HepG2 (cell line): ENCODE results near the gene PCLO.

Experiments
- KDM1A ChIP-seq: IDR thresholded peaks from 2 replicates; pipeline ENCODE4 v1.6.1; 2016; ENCODE audit warnings: missing compliant biosample characterization
- ZNF563 ChIP-seq: sonication (generic); formaldehyde crosslinking; IDR thresholded peaks from 2 replicates; pipeline ENCODE4 v1.8.0; 2022; ENCODE audit warnings: mild to moderate bottlenecking, moderate library complexity, missing genetic modification reagents
- TF ChIP-seq, protein P1 (sequence below): sonication (generic); formaldehyde crosslinking; IDR thresholded peaks from 2 replicates; pipeline ENCODE4 v1.4.0; 2020; ENCODE audit warnings: low read depth, missing genetic modification reagents

- TF ChIP-seq, protein P1, sequence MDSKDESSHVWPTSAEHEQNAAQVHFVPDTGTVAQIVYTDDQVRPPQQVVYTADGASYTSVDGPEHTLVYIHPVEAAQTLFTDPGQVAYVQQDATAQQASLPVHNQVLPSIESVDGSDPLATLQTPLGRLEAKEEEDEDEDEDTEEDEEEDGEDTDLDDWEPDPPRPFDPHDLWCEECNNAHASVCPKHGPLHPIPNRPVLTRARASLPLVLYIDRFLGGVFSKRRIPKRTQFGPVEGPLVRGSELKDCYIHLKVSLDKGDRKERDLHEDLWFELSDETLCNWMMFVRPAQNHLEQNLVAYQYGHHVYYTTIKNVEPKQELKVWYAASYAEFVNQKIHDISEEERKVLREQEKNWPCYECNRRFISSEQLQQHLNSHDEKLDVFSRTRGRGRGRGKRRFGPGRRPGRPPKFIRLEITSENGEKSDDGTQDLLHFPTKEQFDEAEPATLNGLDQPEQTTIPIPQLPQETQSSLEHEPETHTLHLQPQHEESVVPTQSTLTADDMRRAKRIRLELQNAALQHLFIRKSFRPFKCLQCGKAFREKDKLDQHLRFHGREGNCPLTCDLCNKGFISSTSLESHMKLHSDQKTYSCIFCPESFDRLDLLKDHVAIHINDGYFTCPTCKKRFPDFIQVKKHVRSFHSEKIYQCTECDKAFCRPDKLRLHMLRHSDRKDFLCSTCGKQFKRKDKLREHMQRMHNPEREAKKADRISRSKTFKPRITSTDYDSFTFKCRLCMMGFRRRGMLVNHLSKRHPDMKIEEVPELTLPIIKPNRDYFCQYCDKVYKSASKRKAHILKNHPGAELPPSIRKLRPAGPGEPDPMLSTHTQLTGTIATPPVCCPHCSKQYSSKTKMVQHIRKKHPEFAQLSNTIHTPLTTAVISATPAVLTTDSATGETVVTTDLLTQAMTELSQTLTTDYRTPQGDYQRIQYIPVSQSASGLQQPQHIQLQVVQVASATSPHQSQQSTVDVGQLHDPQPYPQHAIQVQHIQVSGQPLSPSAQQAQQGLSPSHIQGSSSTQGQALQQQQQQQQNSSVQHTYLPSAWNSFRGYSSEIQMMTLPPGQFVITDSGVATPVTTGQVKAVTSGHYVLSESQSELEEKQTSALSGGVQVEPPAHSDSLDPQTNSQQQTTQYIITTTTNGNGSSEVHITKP (CRISPR knock-in tag), result no peak
- TF ChIP-seq KDM1A (CRISPR knock-in tag) (no peak), ZNF563 (no peak)
These were observed 190.5 kb downstream of the PCLO start for GRCh38 chr7:82972135-82972534.
